IMR-90 (cell line): ENCODE data around the gene SKA2. TPM values are rescaled to one million over a fixed set of nuclear protein-coding genes. Genes with fewer than 3 reads are reported as not detected.

ENCODE experiments used
- ATAC-seq: fragments of 200-7000 bp; cut with Tn5 transposase; 2 replicates; pipeline ENCODE4 v1.9.1; 2020; ENCODE audit warnings: low read depth, mild to moderate bottlenecking, moderate library complexity
- BruUV-seq: library from RNA; stranded (reverse); fragments of 400-500 nt; replicated peaks from 2 replicates; lab custom pipeline; 2021; lab: Mats Ljungman, UMichigan
- CTCF ChIA-PET: fragments of 300-600 bp; formaldehyde crosslinking; extraction: SDS; loops from one replicate; lab custom pipeline; 2021; ENCODE audit warnings: antibody characterized with exemption; lab: Yijun Ruan, JAX
- POLR2A ChIA-PET: fragments of 300-600 bp; sonication (Branson Sonifier 250); formaldehyde crosslinking; loops from one replicate; lab custom pipeline; 2022; ENCODE audit warnings: antibody characterized with exemption; ENCODE audit not compliant: unreplicated experiment; lab: Charles Lee
- DNase-seq: peaks from one replicate; pipeline ENCODE4 v3.0.0; 2013
- H2AFZ ChIP-seq: replicated peaks from 2 replicates; pipeline ENCODE3; 2013; ENCODE audit warnings: low read length, mild to moderate bottlenecking; ENCODE audit not compliant: poor library complexity
- H2AK5ac ChIP-seq: 2 replicates; pipeline ENCODE4 v1.6.1; 2013; ENCODE audit warnings: low read depth, low read length, inconsistent platforms
- H2AK9ac ChIP-seq: replicated peaks from 2 replicates; pipeline ENCODE3; 2013; ENCODE audit warnings: mild to moderate bottlenecking, low read depth, low read length, moderate library complexity; ENCODE audit not compliant: poor library complexity
- H2BK120ac ChIP-seq: 2 replicates; pipeline ENCODE4 v1.6.1; 2013; ENCODE audit warnings: low read depth, low read length, inconsistent platforms
- H2BK15ac ChIP-seq: 3 replicates; pipeline ENCODE4 v1.6.1; 2013; ENCODE audit warnings: low read depth, low read length, inconsistent platforms
- H2BK20ac ChIP-seq: 2 replicates; pipeline ENCODE4 v1.6.1; 2013; ENCODE audit warnings: low read depth, mild to moderate bottlenecking, inconsistent platforms, low read length, moderate library complexity
- H2BK5ac ChIP-seq: 2 replicates; pipeline ENCODE4 v1.6.1; 2013; ENCODE audit warnings: mild to moderate bottlenecking, low read depth, low read length, inconsistent platforms; ENCODE audit not compliant: poor library complexity, severe bottlenecking
- H3K14ac ChIP-seq: replicated peaks from 2 replicates; pipeline ENCODE4 v1.6.1; 2013; ENCODE audit warnings: low read depth, low read length, inconsistent platforms
- H3K18ac ChIP-seq: 2 replicates; pipeline ENCODE4 v1.6.1; 2013; ENCODE audit warnings: low read depth, low read length, control low read depth
- H3K23ac ChIP-seq: 2 replicates; pipeline ENCODE4 v1.6.1; 2013; ENCODE audit warnings: low read depth, low read length, inconsistent platforms
- H3K27ac ChIP-seq: 2 replicates; pipeline ENCODE4 v1.5.1; 2013; ENCODE audit warnings: mild to moderate bottlenecking, control low read depth, low read length; ENCODE audit not compliant: insufficient read depth
- H3K27me3 ChIP-seq: 2 replicates; pipeline ENCODE4 v1.6.1; 2013; ENCODE audit warnings: low read length; ENCODE audit not compliant: control insufficient read depth, insufficient read depth
- H3K36me3 ChIP-seq: 2 replicates; pipeline ENCODE4 v1.6.1; 2013; ENCODE audit warnings: low read length, mixed read lengths; ENCODE audit not compliant: control insufficient read depth, insufficient read depth
- H3K4ac ChIP-seq: 2 replicates; pipeline ENCODE4 v1.6.1; 2013; ENCODE audit warnings: low read depth, low read length, inconsistent platforms
- H3K4me1 ChIP-seq: 2 replicates; pipeline ENCODE4 v1.6.1; 2013; ENCODE audit warnings: low read length, mixed read lengths; ENCODE audit not compliant: control insufficient read depth, insufficient read depth
- H3K4me2 ChIP-seq: 2 replicates; pipeline ENCODE4 v1.6.1; 2013; ENCODE audit warnings: low read depth, mild to moderate bottlenecking, control low read depth, low read length, moderate library complexity
- H3K4me3 ChIP-seq: 2 replicates; pipeline ENCODE4 v1.5.1; 2013; ENCODE audit warnings: low read depth, mild to moderate bottlenecking, control low read depth, low read length, moderate library complexity; ENCODE audit not compliant: insufficient read depth
- H3K56ac ChIP-seq: 2 replicates; pipeline ENCODE4 v1.6.1; 2013; ENCODE audit warnings: low read length, inconsistent platforms; ENCODE audit not compliant: insufficient read depth; ENCODE audit errors: extremely low read depth
- H3K79me1 ChIP-seq, 2 experiments: 2 replicates each; pipeline ENCODE4 v1.6.1; 2013; ENCODE audit warnings: low read length in 2 of 2, inconsistent platforms in 1 of 2, low read depth in 1 of 2
- H3K9ac ChIP-seq: 2 replicates; pipeline ENCODE4 v1.6.1; 2013; ENCODE audit warnings: low read depth, low read length, control low read depth
- H3K9me1 ChIP-seq: 2 replicates; pipeline ENCODE4 v1.6.1; 2013; ENCODE audit warnings: low read length, inconsistent platforms; ENCODE audit not compliant: insufficient read depth
- H3K9me3 ChIP-seq: 2 replicates; pipeline ENCODE4 v1.6.1; 2013; ENCODE audit warnings: low read length; ENCODE audit not compliant: control insufficient read depth, insufficient read depth
- H4K20me1 ChIP-seq: 2 replicates; pipeline ENCODE4 v1.6.1; 2013; ENCODE audit warnings: low read length, inconsistent platforms; ENCODE audit not compliant: insufficient read depth
- H4K5ac ChIP-seq: 2 replicates; pipeline ENCODE4 v1.6.1; 2013; ENCODE audit warnings: mild to moderate bottlenecking, low read depth, low read length, control low read depth
- H4K8ac ChIP-seq, 2 experiments: 2 replicates each; pipeline ENCODE4 v1.6.1; 2013; ENCODE audit warnings: low read depth in 2 of 2, low read length in 2 of 2, control low read depth in 1 of 2, inconsistent platforms in 1 of 2
- H4K91ac ChIP-seq: 2 replicates; pipeline ENCODE4 v1.6.1; 2013; ENCODE audit warnings: low read depth, low read length, inconsistent platforms; ENCODE audit not compliant: insufficient read depth
- BHLHE40 ChIP-seq: fragments of 150-350 bp; IDR thresholded peaks from 2 replicates; pipeline ENCODE4 v1.6.1; 2016; ENCODE audit warnings: mild to moderate bottlenecking, low read depth, low read length
- CEBPB ChIP-seq: IDR thresholded peaks from 2 replicates; pipeline ENCODE4 v1.6.1; 2012; ENCODE audit warnings: low read depth, low read length, improper control_type of control experiment
- ELK1 ChIP-seq: fragments of 150-350 bp; IDR thresholded peaks from 2 replicates; pipeline ENCODE4 v1.6.1; 2016; ENCODE audit warnings: low read depth, mild to moderate bottlenecking, low read length, moderate library complexity, borderline replicate concordance
- FOS ChIP-seq: fragments of 150-350 bp; IDR thresholded peaks from 2 replicates; pipeline ENCODE4 v1.6.1; 2016; ENCODE audit warnings: low read depth, low read length
- MAFK ChIP-seq: IDR thresholded peaks from 2 replicates; pipeline ENCODE4 v1.6.1; 2012; ENCODE audit warnings: low read depth, low read length, improper control_type of control experiment
- WGBS, 2 experiments: methylation state at CpG; one replicate each; pipeline versions ENCODE4 v1.1.5 to v1.1.7; 2013; ENCODE audit warnings: missing lambda C conversion rate in 2 of 2; ENCODE audit not compliant: insufficient read length in 1 of 2; ENCODE audit errors: extremely low coverage in 2 of 2; 5-methylcytosine and 5-hydroxymethylcytosine counted together
- dilution Hi-C: fragments of 300-500 bp; cut with HindIII; formaldehyde crosslinking; loops from one replicate; pipeline ENCODE4 v1.14.3; 2018; ENCODE audit warnings: low sequenced_read_pairs; ENCODE audit not compliant: unreplicated experiment
- in situ Hi-C: fragments of 300-500 bp; cut with MboI; formaldehyde crosslinking; loops from 3 replicates; pipeline ENCODE4 v1.14.3; 2019; ENCODE audit warnings: low sequenced_read_pairs, inconsistent platforms, mixed read lengths
- intact Hi-C: fragments of 100-400 bp; cut with micrococcal nuclease; formaldehyde crosslinking; loops from 2 replicates; pipeline ENCODE4 v1.10.0; 2022
- polyA plus RNA-seq, 3 experiments: library from polyadenylated mRNA; depleted of rRNA; stranded (reverse); fragments of >200 nt; gene quantifications; 2 replicates each; pipeline ENCODE4 v1.2.3, GENCODE V29; 2012; ENCODE audit warnings: low replicate concordance in 1 of 3
- total RNA-seq: library from RNA; depleted of rRNA; stranded (reverse); fragments of >200 nt; gene quantifications from 2 replicates; pipeline ENCODE4 v1.2.3, GENCODE V29; 2012

The SKA2 gene
- total and polyA plus RNA-seq, 2 of the 4 experiments (the other 2 are of a cell fraction): 30.4 to 38.7 TPM

GRCh38 chr17:59067340-59067739, 87.6 kb downstream of the SKA2 start:
- Histone ChIP-seq H4K8ac (no peak overlapping the region), H3K23ac (no peak overlapping the region), H3K56ac (no peak overlapping the region), H4K20me1 (no peaks in the 10 kb centered on the region), H4K91ac (no peak overlapping the region), H2BK15ac (no peak overlapping the region), H2AK5ac (no peak overlapping the region), H3K18ac (no peak overlapping the region), H2BK20ac (no peak overlapping the region), H2BK5ac (no peak overlapping the region), H3K27ac (no peak overlapping the region), H3K4me3 (no peak overlapping the region), H3K4me2 (no peak overlapping the region), H3K14ac (no peak overlapping the region), H2AFZ (no peak overlapping the region), H3K9ac (no peak overlapping the region), H3K4ac (no peak overlapping the region), H3K27me3 (no peaks in the 10 kb centered on the region), H3K36me3 (peaks cover 10% of the 10 kb centered on the region; the same call in 1 of the 2 replicates), H4K5ac (no peak overlapping the region), H3K9me1 (no peaks in the 10 kb centered on the region), H2BK120ac (no peak overlapping the region), H3K79me1 (peaks cover 2 to 4% of the 10 kb centered on the region in 2 experiments; a peak in 2 of 4 replicates), H3K4me1 (no peaks in the 10 kb centered on the region), H2AK9ac (no peak overlapping the region), H3K9me3 (no peaks in the 10 kb centered on the region)
- CTCF ChIA-PET: interaction anchor here (0.6 kb wide), 1 partner anchor 200 kb away, joined by 6 read pairs; no protein-coding TSS in a partner anchor
- in situ Hi-C loops (no loop called here), dilution Hi-C loops (no loop called here), intact Hi-C loops (no loop called here)
- no CpG with 5 or more reads among the region's 2 CpGs for WGBS, 2 experiments
- DNase-seq (no peak), ATAC-seq (no peak)
- TF ChIP-seq BHLHE40: no peak
- no peak for TF ChIP-seq ELK1
- 0 out of 2 replicates have a peak, but pooled peaks have one; percentile 4 for TF ChIP-seq MAFK
- no peak for TF ChIP-seq FOS
- no peak for TF ChIP-seq CEBPB
- POLR2A ChIA-PET: no interaction called here
- no TSS peak for BruUV-seq
